Measurements from ENCODE around the gene DCAF17.
A peak's percentile ranks its signal among the peaks of the same experiment; 100 is the strongest.

DCAF17 gene, protein sequence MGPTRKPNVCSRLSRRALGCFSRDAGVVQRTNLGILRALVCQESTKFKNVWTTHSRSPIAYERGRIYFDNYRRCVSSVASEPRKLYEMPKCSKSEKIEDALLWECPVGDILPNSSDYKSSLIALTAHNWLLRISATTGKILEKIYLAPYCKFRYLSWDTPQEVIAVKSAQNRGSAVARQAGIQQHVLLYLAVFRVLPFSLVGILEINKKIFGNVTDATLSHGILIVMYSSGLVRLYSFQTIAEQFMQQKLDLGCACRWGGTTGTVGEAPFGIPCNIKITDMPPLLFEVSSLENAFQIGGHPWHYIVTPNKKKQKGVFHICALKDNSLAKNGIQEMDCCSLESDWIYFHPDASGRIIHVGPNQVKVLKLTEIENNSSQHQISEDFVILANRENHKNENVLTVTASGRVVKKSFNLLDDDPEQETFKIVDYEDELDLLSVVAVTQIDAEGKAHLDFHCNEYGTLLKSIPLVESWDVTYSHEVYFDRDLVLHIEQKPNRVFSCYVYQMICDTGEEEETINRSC

DNA sequence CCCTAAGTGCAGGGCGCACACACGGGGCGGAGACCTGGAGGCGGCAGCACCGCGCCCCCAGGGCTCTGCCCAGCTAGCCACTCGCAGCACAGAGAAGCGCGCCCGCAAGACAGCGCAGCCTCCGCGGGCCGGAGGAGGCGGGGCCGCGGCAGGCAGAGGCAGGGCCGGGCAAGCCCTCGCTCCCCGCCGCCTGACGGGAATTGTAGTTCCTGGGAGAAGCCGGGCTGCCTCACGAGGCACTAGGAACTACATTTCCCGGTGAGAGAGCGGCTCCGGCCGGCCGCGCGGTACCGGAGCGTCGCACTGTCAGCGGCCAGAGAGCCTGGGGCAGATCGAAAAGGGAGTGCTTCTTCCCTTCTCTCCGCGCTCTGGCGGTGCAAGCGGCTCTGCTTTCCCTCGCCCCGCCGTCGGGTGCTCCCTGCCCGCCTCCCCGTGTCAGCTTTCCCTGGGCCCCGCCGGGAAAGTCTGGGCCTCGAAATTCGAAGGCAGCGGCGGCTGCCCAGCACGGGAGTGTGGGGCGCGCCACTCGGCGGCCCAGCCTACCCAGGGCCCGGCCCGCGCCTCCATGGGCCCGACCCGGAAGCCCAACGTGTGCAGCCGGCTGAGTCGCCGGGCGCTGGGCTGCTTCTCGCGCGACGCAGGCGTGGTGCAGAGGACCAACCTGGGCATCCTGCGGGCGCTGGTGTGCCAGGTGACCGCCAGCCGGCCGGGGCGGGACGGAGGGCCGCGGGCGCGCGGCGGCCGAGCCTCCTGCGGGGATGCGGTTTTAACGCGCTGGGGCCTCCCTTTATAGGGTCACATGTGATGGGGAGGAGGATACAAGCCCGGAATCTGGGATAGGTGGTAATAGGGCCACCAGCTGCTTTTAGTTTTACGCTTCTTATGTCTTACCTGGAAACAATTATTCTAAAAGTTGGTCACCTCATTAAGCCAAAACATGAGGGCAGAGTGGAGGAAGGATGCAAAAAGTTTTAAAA lies at the start of gene DCAF17:
DCAF17 (plus strand) TSS at position 214 of the 977 bp plus-strand sequence; CDS start at position 566, 352 bp downstream.
- DNase-seq = peak; percentile 68 to 98 (median 94)

DNA sequence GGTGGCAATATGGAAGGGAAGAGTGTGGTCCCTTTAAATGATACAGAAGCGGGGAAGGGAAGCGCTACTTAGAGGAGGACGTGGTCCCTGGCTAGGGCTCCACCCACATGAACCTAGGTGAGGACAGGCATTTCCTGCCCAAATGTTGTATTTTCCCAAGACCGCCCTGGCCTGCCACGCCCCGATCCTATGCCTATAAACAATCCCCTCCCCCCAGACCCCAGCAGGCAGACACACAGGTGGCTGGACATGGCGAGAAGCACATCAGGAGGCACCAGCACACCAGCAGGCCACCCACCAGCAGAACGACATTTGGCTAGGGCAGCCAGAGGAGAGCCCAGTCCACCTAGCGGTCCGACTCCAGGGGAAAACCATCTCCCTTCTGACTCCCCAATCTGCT lies 47.4 kb upstream of the DCAF17 start:
- no peak for DNase-seq

DNA sequence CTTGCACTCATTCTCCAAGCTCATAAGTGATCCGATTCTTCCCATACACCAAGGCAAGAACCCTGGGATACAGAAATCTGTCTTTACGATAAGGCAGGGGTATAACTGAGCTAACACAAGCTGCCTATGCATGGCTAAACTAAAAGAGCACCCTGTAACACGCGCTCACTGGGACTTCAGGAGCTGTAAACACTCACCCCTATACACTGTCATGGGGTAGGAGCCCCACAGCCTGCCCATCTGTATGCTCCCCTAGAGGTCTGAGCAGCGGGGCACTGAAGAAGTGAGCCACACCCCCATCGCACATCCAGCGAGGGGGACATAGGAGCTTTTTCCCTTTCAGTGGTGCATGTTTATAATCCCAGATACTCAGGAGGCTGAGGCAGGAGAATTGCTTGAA lies 47.0 kb upstream of the DCAF17 start:
- no peak for DNase-seq

DNA sequence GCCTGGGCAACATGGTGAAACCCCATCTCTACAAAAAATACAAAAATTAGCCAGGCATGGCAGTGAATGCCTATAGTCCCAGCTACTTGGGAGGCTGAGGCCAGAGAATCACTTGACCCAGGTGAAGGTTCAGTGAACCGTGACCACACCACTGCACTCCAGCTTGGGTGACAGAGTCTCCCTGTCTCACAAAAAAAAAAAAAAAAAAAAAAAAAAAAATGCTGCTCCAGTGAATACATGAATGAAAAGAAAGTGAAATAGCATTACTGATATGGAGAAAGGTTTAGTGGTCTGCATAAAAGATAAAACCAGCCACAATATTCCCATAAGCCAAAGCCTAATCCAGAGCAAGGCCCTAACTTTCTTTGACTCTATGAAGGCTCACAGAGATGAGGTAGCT lies 44.7 kb upstream of the DCAF17 start:
- no peak for DNase-seq

DNA sequence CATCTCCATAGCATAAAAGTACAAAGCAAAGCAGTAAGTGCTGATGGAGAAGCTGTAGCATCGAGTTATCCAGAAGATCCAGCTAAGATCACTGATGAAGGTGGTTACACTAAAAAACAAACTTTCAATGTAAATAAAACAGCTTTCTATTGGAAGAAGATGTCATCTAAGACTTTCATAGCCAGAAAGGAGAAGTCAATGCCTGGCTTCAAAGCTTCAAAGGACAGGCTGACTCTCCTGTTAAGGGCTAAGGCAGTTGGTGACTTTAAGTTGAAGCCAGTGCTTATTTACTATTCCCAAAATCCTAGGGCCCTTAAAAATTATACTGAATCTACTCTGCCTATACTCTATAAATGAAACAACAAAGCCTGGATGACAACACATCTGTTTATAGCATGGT lies 44.2 kb upstream of the DCAF17 start:
- DNase-seq = no peak

DNA sequence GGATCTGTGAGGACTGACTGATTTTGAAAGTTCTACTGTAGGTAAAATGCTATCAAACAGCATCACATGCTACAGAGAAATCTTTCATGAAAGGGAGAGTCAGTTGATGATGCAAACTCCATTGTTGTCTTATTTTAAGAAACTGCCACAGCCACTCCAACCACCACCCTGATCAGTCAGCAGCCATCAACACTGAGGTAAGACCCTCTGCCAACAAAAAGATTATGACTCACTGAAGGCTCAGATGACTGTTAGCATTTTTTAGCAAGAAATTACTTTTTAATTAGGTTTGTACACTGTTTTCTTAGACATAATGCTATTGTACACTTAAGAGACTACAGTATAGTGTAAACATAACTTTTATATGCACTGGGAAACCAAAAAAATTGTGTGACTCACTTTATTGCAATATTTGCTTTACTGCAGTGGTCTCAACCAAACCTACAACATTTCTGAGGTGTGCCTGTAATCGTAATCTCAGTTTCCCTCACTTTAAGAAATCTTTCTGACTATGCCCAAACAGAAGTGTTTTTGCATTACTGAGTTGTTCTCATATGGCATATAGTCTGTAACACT lies 43.0 kb upstream of the DCAF17 start:
- DNase-seq = no peak

DNA sequence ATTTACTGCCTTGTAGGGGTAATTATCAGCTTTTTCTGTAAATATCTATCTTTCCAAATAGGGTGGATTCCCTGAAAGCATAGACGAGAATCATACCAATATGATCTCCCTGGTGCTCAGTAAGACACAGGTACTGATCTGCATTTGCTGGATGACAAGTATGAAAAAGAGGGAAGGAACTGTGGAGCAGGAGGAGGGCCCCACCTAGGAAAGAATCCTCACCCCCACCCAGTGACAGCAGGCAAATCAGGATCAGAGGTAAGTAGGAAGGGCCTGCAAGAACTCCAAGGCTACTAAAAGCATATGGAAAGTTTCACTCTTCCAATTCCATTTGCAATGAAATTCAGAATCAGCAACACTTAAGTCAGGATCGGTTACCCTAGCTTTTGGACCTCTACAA lies 42.5 kb upstream of the DCAF17 start:
- no peak for DNase-seq

DNA sequence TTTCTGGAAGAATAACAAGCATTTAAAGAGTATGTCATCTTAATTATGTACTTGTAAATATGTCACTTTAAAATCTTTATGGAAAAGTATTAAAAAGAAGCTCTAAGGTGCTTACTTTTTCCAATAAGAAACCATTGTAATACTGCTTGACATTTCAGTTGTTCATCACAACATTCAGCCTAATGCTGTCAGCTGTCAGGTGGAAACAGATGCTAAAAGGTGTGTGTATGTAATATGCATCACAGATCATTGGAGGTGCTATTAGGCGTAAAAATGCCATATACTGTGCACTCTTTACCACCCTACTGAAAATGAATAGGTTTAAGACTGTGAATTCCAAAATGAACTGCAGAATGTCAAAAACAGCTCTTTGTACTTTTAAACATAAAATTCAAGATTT lies 40.5 kb upstream of the DCAF17 start:
- no peak for DNase-seq

DNA sequence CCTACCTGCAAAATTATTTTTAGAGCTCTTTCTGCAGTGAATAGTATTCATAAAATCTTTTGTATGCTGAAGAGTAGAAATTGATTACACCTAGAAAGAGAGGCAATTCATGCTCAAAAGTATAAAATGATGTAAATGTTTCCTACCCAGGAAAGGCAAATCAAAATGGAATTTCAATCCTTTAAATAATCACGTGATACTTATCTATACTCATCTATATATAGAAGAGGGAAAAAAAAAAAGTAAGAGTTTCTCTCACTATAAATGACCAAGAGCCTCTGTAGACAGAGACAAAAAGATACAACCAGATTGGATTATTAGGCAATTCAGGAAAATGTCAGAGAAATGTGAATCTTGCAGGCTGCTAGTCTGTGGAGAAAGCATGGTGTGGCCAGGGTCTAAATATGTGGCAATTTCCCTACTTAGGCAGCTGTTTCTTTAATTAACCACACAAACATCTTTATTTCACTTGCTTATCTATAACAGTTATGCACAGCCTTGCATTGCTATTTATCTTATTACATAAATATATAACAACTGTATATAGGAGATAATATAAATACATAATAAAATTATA lies 39.8 kb upstream of the DCAF17 start:
- no peak for DNase-seq

DNA sequence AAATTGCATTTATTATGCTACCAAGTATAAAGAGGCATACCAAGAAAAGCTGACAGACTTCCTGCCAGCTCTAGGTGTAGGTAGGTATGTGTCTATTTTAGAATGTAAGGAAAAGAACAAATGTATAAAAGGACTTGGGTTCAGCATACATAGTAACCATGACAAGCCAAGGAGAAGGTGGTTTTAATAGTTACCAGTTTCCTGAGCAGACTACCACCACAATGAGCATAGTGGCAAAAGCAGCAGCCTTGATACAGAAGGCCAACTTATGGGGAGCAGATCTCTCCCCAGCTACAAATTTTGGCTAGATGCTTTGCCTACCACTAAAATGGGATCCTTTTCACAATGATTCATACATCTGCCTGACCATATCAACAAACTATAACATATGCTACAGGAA lies 34.7 kb upstream of the DCAF17 start:
- DNase-seq = no peak

DNA sequence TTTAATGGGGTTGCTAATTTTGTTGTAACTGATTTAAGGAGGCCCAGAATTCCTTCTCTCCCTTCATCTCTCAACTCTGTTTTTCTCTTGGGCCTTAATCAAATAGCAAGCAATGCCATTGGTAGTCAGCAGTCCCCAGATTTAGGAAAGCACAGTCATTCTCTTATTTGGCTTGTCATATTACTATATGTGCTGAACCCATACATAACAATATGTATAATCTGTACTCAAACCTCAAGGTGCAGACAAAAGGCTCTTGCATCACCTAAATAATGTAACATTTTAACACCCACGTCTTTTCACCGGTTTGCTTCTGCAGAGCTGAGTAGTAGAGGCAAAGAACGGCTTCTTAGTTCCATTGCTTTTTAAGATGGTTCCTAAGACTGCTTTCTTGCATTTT lies 33.6 kb upstream of the DCAF17 start:
- no peak for DNase-seq

DNA sequence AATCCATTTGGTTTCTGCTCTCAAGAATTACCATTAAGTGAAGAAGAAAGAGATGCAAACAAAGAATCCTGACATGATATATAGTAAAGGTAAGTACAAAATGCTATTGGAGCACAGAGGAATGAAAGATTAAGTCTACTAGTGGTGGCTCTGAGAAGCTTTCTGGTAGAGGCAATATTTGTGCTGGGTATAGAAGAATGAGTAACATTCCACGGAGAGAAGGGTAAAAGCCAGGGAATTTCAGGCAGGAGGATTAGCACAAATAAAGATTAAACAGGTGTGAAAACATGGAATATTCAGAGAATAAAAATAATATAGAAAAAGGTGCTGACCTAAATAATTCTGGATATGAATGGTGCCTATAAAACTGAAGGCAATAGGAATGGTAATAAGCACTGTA lies 32.1 kb upstream of the DCAF17 start:
- DNase-seq = no peak

DNA sequence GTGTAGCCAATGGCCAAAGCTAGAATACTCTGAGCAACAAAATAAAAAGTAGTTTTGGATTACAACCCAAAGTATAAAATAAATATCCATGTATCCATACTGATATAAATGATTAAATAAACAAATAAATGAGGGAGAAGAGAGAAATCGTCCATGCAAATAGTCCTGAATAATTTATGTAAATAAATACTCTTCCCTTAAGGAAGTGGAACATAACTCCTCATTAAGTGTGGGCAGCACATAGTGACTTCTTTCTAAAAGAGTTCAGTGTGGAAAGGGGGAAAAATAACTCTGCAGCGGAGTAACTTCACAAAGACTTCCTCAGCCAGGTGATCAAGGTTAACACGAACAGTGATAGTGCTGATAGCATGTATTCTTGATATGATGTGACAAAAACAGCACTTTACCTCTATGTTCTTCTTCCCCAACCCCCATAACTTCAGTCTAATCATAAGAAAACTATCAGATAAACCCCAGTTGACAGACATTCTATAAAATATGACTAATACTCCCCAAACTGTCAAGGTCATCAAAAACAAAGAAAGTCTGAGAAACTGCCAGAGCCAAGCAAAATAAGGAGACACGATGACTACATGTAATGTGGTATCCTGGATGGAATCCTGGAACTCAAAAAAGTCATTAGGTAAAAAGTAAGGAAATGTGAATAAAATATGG lies 31.0 kb upstream of the DCAF17 start:
- no peak for DNase-seq

DNA sequence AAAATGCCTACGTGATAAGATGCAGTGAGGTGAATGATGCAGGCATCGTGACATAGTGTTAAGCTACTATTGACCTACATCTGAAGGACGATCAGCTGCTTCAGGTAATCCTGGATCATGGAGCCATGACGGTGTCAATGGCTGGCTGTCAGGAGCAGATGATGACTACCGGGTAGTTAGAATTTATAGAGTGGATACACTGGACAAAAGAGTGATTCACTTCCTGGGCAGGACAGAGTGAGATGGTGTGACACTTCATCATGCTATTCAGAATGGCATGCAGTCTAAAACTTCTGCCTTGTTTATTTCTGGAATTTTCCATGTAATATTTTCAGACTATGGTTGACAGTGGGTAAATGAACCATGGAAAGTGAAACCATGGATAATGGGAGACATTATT lies 29.8 kb upstream of the DCAF17 start:
- DNase-seq = no peak

DNA sequence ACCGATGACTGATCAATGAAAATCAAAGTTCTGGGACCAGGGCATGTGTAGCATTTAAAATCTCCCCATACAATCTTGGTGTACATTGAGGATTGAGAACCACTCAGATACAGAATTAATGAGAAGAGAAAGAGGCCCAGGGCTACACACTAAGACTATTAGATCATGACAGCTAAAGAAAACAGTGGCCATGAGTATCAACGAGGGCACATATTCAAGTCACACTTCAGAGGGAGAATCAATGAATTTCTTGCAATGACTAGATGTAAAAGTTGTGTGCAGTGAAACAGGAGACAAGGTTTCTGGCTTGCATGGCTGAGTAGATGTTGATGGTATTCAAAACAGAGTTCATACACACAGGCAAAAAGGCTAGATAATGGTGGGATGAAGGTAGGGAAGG lies 29.3 kb upstream of the DCAF17 start:
- DNase-seq = no peak

DNA sequence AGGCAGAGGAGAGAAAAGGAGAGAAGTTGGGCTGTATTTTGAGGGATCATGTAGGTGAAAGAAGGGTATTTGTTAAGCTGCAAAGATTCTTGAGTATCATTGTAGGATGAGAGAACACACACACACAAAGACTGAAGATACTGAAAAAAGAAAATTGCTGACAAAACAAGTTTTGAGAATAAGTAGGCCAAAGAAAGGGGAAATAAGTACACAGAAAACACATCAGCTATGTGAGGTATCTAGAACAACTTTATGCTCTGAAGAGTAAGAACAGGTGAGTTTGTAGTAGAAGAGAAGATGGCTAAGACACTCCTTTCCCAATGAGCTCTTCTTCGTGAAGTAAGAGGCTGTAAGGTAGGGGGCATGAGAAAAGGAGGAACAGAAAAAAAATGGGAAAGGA lies 28.5 kb upstream of the DCAF17 start:
- no peak for DNase-seq

DNA sequence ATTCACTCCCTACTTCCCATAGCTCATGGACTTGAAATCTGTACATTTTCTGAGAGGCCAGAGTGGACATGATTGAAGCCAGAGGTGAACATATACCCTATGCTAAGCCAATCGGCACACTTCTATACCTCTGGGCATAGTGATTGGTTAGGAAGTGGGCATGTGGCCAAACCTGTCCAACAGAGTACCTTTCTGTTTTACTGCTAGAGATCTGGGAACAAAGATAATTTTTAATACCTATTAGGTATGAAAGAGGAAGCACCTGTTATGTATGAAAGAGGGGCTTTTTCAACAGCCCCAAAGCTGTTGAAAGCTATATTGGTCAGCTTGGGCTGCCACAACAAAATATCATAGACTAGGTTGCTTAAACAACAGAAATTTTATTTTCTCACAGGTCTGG lies 28.0 kb upstream of the DCAF17 start:
- no peak for DNase-seq

DNA sequence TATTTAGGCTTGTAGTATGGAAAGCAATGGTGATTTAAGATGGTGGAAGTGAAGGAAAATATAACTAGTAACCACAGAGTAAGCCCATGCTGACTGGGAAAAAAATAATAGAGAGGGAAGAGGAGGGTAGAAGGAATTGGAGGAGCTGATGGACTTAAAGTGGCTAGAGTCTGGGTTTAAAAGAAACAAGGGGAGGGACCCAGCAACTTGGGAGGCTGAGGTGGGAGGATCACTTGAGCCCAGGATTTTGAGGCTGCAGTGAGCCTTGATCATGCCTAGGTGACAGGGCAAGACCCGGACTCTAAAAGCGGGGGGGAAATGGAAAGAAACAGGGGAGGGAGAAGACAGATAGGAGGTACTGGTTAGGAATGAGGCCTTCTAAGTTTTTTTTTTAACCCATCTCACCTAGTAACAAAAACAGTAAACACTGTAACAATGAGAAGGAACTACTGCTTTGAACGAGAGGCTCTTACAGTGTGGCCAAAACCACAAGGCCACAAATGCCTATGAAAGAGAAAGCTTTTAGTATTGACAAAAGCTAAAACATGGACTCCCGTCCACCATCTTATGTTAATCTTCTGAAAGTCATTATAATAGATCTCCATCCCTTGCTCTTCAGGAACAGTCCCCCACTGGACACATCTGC lies 26.9 kb upstream of the DCAF17 start:
- DNase-seq = no peak

DNA sequence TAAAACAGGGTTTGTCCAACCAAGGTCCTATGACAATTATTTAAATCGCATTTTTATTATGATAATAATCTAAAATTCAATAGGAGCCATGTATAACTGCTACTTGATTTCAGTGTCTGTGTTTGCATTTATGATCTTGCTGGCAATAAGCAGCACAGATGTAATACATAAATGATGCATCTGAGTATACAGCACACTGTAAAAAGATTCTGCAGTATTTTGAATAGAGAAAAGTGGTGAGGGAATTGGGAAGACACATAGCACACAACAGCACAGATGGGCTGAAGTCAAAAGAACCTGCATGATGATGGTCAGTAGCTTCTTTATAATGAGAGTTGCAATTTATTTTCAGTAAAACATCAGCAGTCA lies 26.4 kb upstream of the DCAF17 start:
- no peak for DNase-seq

DNA sequence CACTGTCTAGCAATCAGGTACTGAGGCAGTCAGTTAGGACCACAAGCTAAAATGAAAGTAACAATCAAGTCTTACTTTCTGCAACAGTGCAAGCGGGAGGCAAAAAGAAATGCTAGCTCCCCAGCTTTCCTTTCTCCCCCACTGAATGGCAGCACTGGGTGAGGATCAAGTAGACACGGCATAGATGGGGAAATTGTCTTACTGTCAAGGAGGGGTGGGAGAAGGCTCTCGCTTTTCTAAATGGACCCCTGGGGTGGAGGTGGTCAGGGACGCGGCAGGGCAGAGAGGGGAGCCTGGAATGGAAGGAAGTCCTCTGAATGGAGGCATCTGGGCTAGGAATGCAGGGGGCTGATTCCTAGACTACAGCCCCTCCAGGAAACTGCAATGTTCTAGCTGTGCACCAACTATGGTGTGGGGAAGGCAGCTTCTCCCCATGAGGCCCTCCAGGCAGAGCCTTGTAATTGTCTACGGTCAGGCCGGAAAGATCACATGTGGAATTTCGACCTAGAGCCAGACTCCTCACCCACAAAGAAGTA lies 24.5 kb upstream of the DCAF17 start:
- peak in 1 of 58 donors; percentile 2 for DNase-seq

All from anterior cingulate cortex (tissue), 58 donors.